CD14-positive monocyte (primary cell): ENCODE results near the gene LSMEM2. TPM values are rescaled to one million over a fixed set of nuclear protein-coding genes. Genes with fewer than 3 reads are reported as not detected.
A peak's percentile ranks its signal among the peaks of the same experiment; 100 is the strongest.

ENCODE experiments used
- DNase-seq, 3 donors: peaks; one replicate each; pipeline ENCODE4 v3.0.0-alpha.2; 2011 to 2022
- H2AFZ ChIP-seq: 2 replicates; pipeline ENCODE4 v1.6.0; 2012; ENCODE audit warnings: mild to moderate bottlenecking, low read depth, low read length, inconsistent platforms; ENCODE audit not compliant: insufficient read depth, poor library complexity, severe bottlenecking
- H3K27ac ChIP-seq, 2 donors: 1 replicate in 1 of 2; 2 replicates in 1 of 2; pipeline ENCODE4 v1.5.1; 2012 to 2013; ENCODE audit warnings: low read length in 2 of 2, control low read depth in 1 of 2, inconsistent platforms in 1 of 2, low read depth in 1 of 2, mild to moderate bottlenecking in 1 of 2
- H3K27me3 ChIP-seq, 2 donors: one replicate each; pipeline versions ENCODE4 v1.6.0 to v1.6.1; 2011 to 2013; ENCODE audit warnings: low read length in 2 of 2; ENCODE audit not compliant: control insufficient read depth in 2 of 2, insufficient read depth in 2 of 2
- H3K36me3 ChIP-seq, 2 donors: replicated peaks in 1 of 2; 1 replicate in 1 of 2; 2 replicates in 1 of 2; pipeline versions ENCODE4 v1.5.1 to v1.6.1; 2012 to 2013; ENCODE audit warnings: low read length in 2 of 2, control low read depth in 1 of 2, inconsistent platforms in 1 of 2, mild to moderate bottlenecking in 1 of 2; ENCODE audit not compliant: insufficient read depth in 2 of 2, control insufficient read depth in 1 of 2
- H3K4me1 ChIP-seq, 2 donors: 1 replicate in 1 of 2; 2 replicates in 1 of 2; pipeline versions ENCODE4 v1.5.1 to v1.6.1; 2012 to 2013; ENCODE audit warnings: low read length in 2 of 2, control low read depth in 1 of 2, inconsistent platforms in 1 of 2, mild to moderate bottlenecking in 1 of 2, moderate library complexity in 1 of 2; ENCODE audit not compliant: insufficient read depth in 2 of 2, control insufficient read depth in 1 of 2
- H3K4me2 ChIP-seq: replicated peaks from 2 replicates; pipeline ENCODE3; 2012; ENCODE audit warnings: low read length, moderate library complexity, mild to moderate bottlenecking; ENCODE audit not compliant: poor library complexity, severe bottlenecking; ENCODE audit errors: extremely low read depth
- H3K4me3 ChIP-seq, 3 experiments: fragments of 200-600 bp in 1 of 3; sonication (generic) in 1 of 3; replicated peaks in 1 of 3; 1 replicate in 2 of 3; 2 replicates in 1 of 3; pipeline ENCODE4 v1.5.1; 2011 to 2013; ENCODE audit warnings: low read length in 3 of 3, mild to moderate bottlenecking in 3 of 3, control low read depth in 2 of 3, low read depth in 2 of 3, inconsistent platforms in 1 of 3, moderate library complexity in 1 of 3
- H3K79me2 ChIP-seq: 2 replicates; pipeline ENCODE4 v1.6.0; 2012; ENCODE audit warnings: mild to moderate bottlenecking, control low read depth, inconsistent platforms, low read length, moderate library complexity; ENCODE audit not compliant: insufficient read depth
- H3K9ac ChIP-seq: 2 replicates; pipeline ENCODE4 v1.6.0; 2017; ENCODE audit warnings: low read length, mild to moderate bottlenecking; ENCODE audit not compliant: insufficient read depth, poor library complexity, severe bottlenecking
- H3K9me3 ChIP-seq, 2 donors: replicated peaks in 1 of 2; 1 replicate in 1 of 2; 2 replicates in 1 of 2; pipeline versions ENCODE4 v1.5.1 to v1.6.1; 2012 to 2013; ENCODE audit warnings: low read length in 2 of 2, control low read depth in 1 of 2; ENCODE audit not compliant: control insufficient read depth in 1 of 2, insufficient read depth in 1 of 2
- H4K20me1 ChIP-seq: 2 replicates; pipeline ENCODE4 v1.6.0; 2012; ENCODE audit warnings: mild to moderate bottlenecking, low read length, control low read depth, moderate library complexity; ENCODE audit not compliant: insufficient read depth
- H3K27ac Mint-ChIP-seq, 7 donors: one replicate each; pipeline ENCODE4 v1.8.0; 2020; ENCODE audit warnings: mild to moderate bottlenecking in 7 of 7, mixed read lengths in 7 of 7, moderate library complexity in 6 of 7, inconsistent platforms in 2 of 7
- H3K27me3 Mint-ChIP-seq, 3 donors: one replicate each; pipeline ENCODE4 v1.8.0; 2021 to 2022; ENCODE audit warnings: low read depth in 3 of 3, mild to moderate bottlenecking in 3 of 3, mixed read lengths in 3 of 3, moderate library complexity in 3 of 3, inconsistent platforms in 1 of 3
- H3K36me3 Mint-ChIP-seq, 2 donors: one replicate each; pipeline ENCODE4 v1.8.0; 2020; ENCODE audit warnings: mixed read lengths in 2 of 2, inconsistent platforms in 1 of 2, mild to moderate bottlenecking in 1 of 2
- H3K4me1 Mint-ChIP-seq: one replicate; pipeline ENCODE4 v1.8.0; 2020; ENCODE audit warnings: mild to moderate bottlenecking, mixed read lengths
- H3K4me3 Mint-ChIP-seq, 2 donors: one replicate each; pipeline ENCODE4 v1.8.0; 2020; ENCODE audit warnings: mild to moderate bottlenecking in 2 of 2, mixed read lengths in 2 of 2, moderate library complexity in 1 of 2
- H3K9me3 Mint-ChIP-seq, 7 donors: one replicate each; pipeline ENCODE4 v1.8.0; 2020 to 2022; ENCODE audit warnings: mixed read lengths in 7 of 7, mild to moderate bottlenecking in 6 of 7, moderate library complexity in 6 of 7, inconsistent platforms in 2 of 7
- WGBS: methylation state at CpG from one replicate; pipeline ENCODE4 v1.1.5; 2013; ENCODE audit warnings: missing lambda C conversion rate; ENCODE audit not compliant: insufficient coverage; 5-methylcytosine and 5-hydroxymethylcytosine counted together
- intact Hi-C, 2 donors: fragments of 100-400 bp; cut with micrococcal nuclease; formaldehyde crosslinking; loops; one replicate each; pipeline versions ENCODE4 v1.15.0 to v1.15.1; 2023
- polyA plus RNA-seq, 3 donors: library from polyadenylated mRNA; depleted of rRNA in 1 of 3; unstranded in 2 of 3; stranded (reverse) in 1 of 3; fragments of 300-500 nt in 2 of 3; fragments of >200 nt in 1 of 3; fragmentation: Illumina TruSeq in 2 of 3; gene quantifications; 1 replicate in 2 of 3; 2 replicates in 1 of 3; pipeline ENCODE4 v1.2.3, GENCODE V29; 2012 to 2021
- TF ChIP-seq, protein P1 (sequence below): fragments of 200-600 bp; IDR thresholded peaks from one replicate; pipeline ENCODE4 v1.8.0; 2022; ENCODE audit warnings: antibody characterized with exemption, mild to moderate bottlenecking

Gene LSMEM2
- polyA plus RNA-seq, 3 donors, result not detected

DNA sequence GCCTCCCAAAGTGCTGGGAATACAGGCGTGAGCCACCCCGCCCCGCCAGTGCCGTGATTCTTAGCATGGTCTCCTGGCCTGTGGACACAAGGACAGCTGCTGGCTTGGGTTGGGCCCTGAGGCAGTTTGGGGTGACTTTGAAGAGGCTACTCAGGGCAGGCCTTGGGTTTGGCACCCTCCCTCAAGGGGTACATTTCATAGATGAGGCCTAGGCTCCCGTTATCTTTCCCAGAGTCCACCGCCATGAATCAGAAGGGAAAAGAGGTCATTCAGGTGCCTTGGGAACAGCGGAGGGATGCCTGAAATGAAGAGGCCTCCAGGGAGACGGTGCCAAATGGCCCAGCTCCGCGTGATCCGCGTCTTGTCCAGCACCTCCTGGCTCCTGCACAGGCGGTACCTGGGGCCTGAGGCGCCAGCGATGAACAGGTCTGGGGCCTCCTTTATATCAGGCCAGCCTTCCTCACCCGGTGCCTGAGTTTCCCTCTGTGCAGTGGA lies 33.6 kb upstream of the LSMEM2 start:
- 81% methylated on average over 16 of the region's 16 CpGs for WGBS
- peaks cover 0 to 3% (median 0%) of the 10 kb centered on the region in 3 donors for H3K27me3 Mint-ChIP-seq
- Histone ChIP-seq H4K20me1 (peaks cover 92% of the 10 kb centered on the region), H3K4me2 (peak overlapping the region; percentile 83), H3K27me3 (no peaks in the 10 kb centered on the region), H3K9ac (peak overlapping the region; percentile 61), H3K9me3 (no peaks in the 10 kb centered on the region), H3K4me3 (peak overlapping the region in 2 of 3 experiments; percentile 28 to 73), H2AFZ (no peak overlapping the region), H3K4me1 (peaks cover 95 to 98% of the 10 kb centered on the region in 2 donors), H3K79me2 (peaks cover 100% of the 10 kb centered on the region), H3K27ac (peak overlapping the region; percentile 98 to 100), H3K36me3 (peaks cover 38 to 41% of the 10 kb centered on the region in 2 donors)
- H3K4me1 Mint-ChIP-seq, result peaks cover 91% of the 10 kb centered on the region
- TF ChIP-seq, protein P1, sequence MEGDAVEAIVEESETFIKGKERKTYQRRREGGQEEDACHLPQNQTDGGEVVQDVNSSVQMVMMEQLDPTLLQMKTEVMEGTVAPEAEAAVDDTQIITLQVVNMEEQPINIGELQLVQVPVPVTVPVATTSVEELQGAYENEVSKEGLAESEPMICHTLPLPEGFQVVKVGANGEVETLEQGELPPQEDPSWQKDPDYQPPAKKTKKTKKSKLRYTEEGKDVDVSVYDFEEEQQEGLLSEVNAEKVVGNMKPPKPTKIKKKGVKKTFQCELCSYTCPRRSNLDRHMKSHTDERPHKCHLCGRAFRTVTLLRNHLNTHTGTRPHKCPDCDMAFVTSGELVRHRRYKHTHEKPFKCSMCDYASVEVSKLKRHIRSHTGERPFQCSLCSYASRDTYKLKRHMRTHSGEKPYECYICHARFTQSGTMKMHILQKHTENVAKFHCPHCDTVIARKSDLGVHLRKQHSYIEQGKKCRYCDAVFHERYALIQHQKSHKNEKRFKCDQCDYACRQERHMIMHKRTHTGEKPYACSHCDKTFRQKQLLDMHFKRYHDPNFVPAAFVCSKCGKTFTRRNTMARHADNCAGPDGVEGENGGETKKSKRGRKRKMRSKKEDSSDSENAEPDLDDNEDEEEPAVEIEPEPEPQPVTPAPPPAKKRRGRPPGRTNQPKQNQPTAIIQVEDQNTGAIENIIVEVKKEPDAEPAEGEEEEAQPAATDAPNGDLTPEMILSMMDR, result no peak
- no peaks in the 10 kb centered on the region for H3K9me3 Mint-ChIP-seq
- peak overlapping the region; percentile 2 to 74 for H3K4me3 Mint-ChIP-seq
- intact Hi-C loops, result no loop called here
- no peak for DNase-seq
- peaks cover 32 to 78% of the 10 kb centered on the region in 2 donors for H3K36me3 Mint-ChIP-seq
- H3K27ac Mint-ChIP-seq, result peak overlapping the region; percentile 96 to 98 (median 98)

DNA sequence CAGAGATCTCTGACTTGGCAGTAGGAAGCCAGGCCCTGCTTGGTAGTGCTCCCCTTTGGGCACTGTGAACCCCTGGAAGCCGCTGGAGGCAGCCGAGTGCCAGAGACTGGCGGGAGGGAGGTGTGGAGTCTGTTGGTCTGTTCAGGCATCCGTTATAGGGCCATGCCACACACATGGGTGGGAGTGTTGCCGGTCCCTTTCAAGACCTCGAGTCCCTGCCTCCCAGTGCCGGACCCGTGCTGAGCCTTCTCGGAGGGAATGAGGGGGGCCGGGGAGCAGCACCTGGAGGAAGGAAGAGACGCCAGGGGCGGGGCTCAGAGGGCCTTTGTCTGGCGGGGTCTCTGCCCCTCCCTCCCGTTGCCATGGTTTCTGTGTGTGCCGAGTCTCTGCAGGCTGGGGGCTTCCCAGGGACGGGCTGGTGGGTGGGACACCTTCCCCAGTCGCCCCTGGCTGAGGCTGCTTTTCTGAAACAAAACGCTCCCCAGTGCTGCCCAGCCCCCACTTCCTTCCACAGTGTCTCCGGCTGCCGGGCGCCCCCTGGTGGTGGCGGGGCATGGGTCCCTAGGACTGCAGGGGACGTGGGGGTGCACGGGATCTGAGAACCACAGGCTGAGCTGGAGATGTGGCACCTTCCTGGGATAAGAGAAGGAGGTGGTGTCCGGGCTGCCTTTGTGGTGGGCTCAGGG lies 32.9 kb upstream of the LSMEM2 start:
- WGBS, result under 1% methylated on average over 19 of the region's 25 CpGs

More for the DNA sequence above, 32.9 kb upstream of the LSMEM2 start:
- peaks cover 100% of the 10 kb centered on the region for H3K79me2 ChIP-seq
- H2AFZ ChIP-seq, result no peak overlapping the region
- Mint-ChIP-seq H3K9me3 (peaks cover 0 to 2% (median 0%) of the 10 kb centered on the region in 7 donors), H3K27me3 (peaks cover 0 to 3% (median 0%) of the 10 kb centered on the region in 3 donors), H3K4me1 (peaks cover 88% of the 10 kb centered on the region), H3K4me3 (peak overlapping the region; percentile 74 to 88), H3K27ac (peak overlapping the region; percentile 96 to 98 (median 98)), H3K36me3 (peaks cover 36 to 78% of the 10 kb centered on the region in 2 donors)
- H3K4me3 ChIP-seq, result peak overlapping the region; percentile 22 to 73 (median 28)
- peak overlapping the region; percentile 61 for H3K9ac ChIP-seq
- intact Hi-C loops, result loop anchor here (1.0 to 2.0 kb wide), 2 partner anchors 19 kb away; no protein-coding TSS in a partner anchor
- peak overlapping the region; percentile 83 for H3K4me2 ChIP-seq
- peaks cover 92% of the 10 kb centered on the region for H4K20me1 ChIP-seq
- TF ChIP-seq, protein P1, result peak; percentile 99
- peaks cover 88 to 91% of the 10 kb centered on the region in 2 donors for H3K4me1 ChIP-seq
- H3K9me3 ChIP-seq, result no peaks in the 10 kb centered on the region
- H3K36me3 ChIP-seq, result peaks cover 42 to 43% of the 10 kb centered on the region in 2 donors
- H3K27ac ChIP-seq, result peak overlapping the region; percentile 98 to 100
- no peaks in the 10 kb centered on the region for H3K27me3 ChIP-seq
- DNase-seq, result peak; percentile 83 to 89 (median 84)
